ENCODE data around the gene KSR1. TPM values are rescaled to one million over a fixed set of nuclear protein-coding genes. Genes with fewer than 3 reads are reported as not detected.

Gene KSR1
- total RNA-seq, 1 experiment from 2014 or later, result 88.9 TPM

DNA sequence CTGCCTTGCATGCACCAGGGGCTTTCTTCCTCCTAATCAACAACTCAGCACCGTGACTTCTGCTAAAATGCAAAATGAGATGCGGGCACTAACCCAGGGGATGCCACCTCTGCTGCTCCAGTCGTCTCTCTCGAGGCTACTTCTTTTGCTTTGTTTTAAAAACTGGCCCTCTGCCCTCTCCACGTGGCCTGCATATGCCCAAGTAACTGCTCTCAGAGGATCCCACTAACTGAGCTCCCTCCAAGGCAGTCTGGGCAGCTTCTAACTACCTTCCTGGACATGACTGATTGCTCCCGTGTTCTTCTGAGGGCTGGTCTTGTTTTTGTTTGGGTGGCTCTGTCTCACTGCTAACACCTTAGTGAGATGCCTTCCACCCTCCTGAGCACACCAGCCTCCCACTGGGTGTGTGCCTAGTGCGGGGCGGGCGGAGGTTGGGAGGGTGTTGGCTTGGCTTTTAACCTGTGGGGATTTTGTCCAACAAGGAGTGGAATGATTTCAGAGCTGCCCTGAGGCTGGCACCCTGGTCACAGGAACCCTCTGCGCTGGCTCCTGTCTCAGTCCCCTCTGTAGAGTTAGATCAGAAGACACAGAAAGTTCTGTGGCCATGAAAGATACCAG, 165.8 kb downstream of the KSR1 start:
- H3K9me3 Mint-ChIP-seq (ENCODE audit: unreplicated experiment), result no peaks in the 10 kb centered on the region
- ChIA-PET POLR2A (no interaction called here), CTCF (no interaction called here)
- no TSS peak for BruUV-seq (replicated peaks)
- no peak overlapping the region for H3K4me3 ChIP-seq (ENCODE audit: low read depth, low read length)
- H3K27me3 Mint-ChIP-seq (ENCODE audit: insufficient read depth, unreplicated experiment), result no peaks in the 10 kb centered on the region
- TF ChIP-seq CTCF (IDR thresholded peaks at IDR 0.05; ENCODE audit: insufficient read depth in 1 of 2, low read depth in 1 of 2, low read length in 1 of 2, severe bottlenecking in 1 of 2, unreplicated experiment in 1 of 2), result no peak
- H3K27ac Mint-ChIP-seq (ENCODE audit: unreplicated experiment), result no peak overlapping the region
- intact Hi-C loops (cut with micrococcal nuclease; ENCODE audit: unreplicated experiment), result loop anchor here (10.0 kb wide), 1 partner anchor 407 kb away; no protein-coding TSS in a partner anchor
- H3K36me3 ChIP-seq (ENCODE audit: control insufficient read depth, insufficient read depth, low read length), result peaks cover 3% of the 10 kb centered on the region; the same call in 1 of the 2 replicates
- no peak for DNase-seq
- H3K9me3 ChIP-seq, result no peaks in the 10 kb centered on the region
- no peaks in the 10 kb centered on the region for H3K27me3 ChIP-seq (replicated peaks; ENCODE audit: control insufficient read depth, insufficient read depth, low read length)
- no peak overlapping the region for H3K4me3 Mint-ChIP-seq (ENCODE audit: unreplicated experiment)
- no peaks in the 10 kb centered on the region for H3K4me1 ChIP-seq
- H3K36me3 Mint-ChIP-seq (ENCODE audit: insufficient read depth, unreplicated experiment), result peaks cover 12% of the 10 kb centered on the region
- no peaks in the 10 kb centered on the region for H3K4me1 Mint-ChIP-seq (ENCODE audit: low read depth, unreplicated experiment)

GRCh38 chr17:27622986-27623385, 166.7 kb downstream of the KSR1 start:
- peaks cover 1% of the 10 kb centered on the region; the same call in 1 of the 2 replicates for H3K36me3 ChIP-seq (ENCODE audit: control insufficient read depth, insufficient read depth, low read length)
- no peak for TF ChIP-seq CTCF (IDR thresholded peaks at IDR 0.05; ENCODE audit: insufficient read depth in 1 of 2, low read depth in 1 of 2, low read length in 1 of 2, severe bottlenecking in 1 of 2, unreplicated experiment in 1 of 2)

GRCh38 chr17:27623614-27624013, 167.4 kb downstream of the KSR1 start:
- peaks cover 11% of the 10 kb centered on the region for H3K36me3 Mint-ChIP-seq (ENCODE audit: insufficient read depth, unreplicated experiment)
- ChIA-PET CTCF (interaction anchor here (0.6 to 1.1 kb wide), 3 partner anchors 23 to 31 kb away, joined by 3 to 5 read pairs (median 3); no protein-coding TSS in a partner anchor), POLR2A (no interaction called here)
- BruUV-seq (replicated peaks), result no TSS peak
- DNase-seq, result no peak
- no peak overlapping the region for H3K27ac Mint-ChIP-seq (ENCODE audit: unreplicated experiment)
- TF ChIP-seq CTCF (IDR thresholded peaks at IDR 0.05; ENCODE audit: insufficient read depth in 1 of 2, low read depth in 1 of 2, low read length in 1 of 2, severe bottlenecking in 1 of 2, unreplicated experiment in 1 of 2), result no peak
- H3K27me3 Mint-ChIP-seq (ENCODE audit: insufficient read depth, unreplicated experiment), result no peaks in the 10 kb centered on the region
- H3K4me1 Mint-ChIP-seq (ENCODE audit: low read depth, unreplicated experiment), result no peaks in the 10 kb centered on the region
- Histone ChIP-seq H3K27me3 (replicated peaks; ENCODE audit: control insufficient read depth, insufficient read depth, low read length) (no peaks in the 10 kb centered on the region), H3K9me3 (no peaks in the 10 kb centered on the region), H3K4me3 (ENCODE audit: low read depth, low read length) (no peak overlapping the region), H3K36me3 (ENCODE audit: control insufficient read depth, insufficient read depth, low read length) (peaks cover 1% of the 10 kb centered on the region; the same call in 1 of the 2 replicates), H3K4me1 (no peaks in the 10 kb centered on the region)
- H3K4me3 Mint-ChIP-seq (ENCODE audit: unreplicated experiment), result no peak overlapping the region
- intact Hi-C loops (cut with micrococcal nuclease; ENCODE audit: unreplicated experiment), result loop anchor here (2.0 to 10.0 kb wide), 2 partner anchors 15 to 409 kb away; no protein-coding TSS in a partner anchor
- H3K9me3 Mint-ChIP-seq (ENCODE audit: unreplicated experiment), result no peaks in the 10 kb centered on the region

More at GRCh38 chr17:27622986-27623385, 166.7 kb downstream of the KSR1 start:
- ChIA-PET POLR2A (no interaction called here), CTCF (interaction anchor here (1.0 kb wide), 1 partner anchor 23 kb away, joined by 3 read pairs; no protein-coding TSS in a partner anchor)
- H3K27ac Mint-ChIP-seq (ENCODE audit: unreplicated experiment), result no peak overlapping the region
- no peaks in the 10 kb centered on the region for H3K27me3 Mint-ChIP-seq (ENCODE audit: insufficient read depth, unreplicated experiment)
- H3K4me1 Mint-ChIP-seq (ENCODE audit: low read depth, unreplicated experiment), result no peaks in the 10 kb centered on the region
- H3K36me3 Mint-ChIP-seq (ENCODE audit: insufficient read depth, unreplicated experiment), result peaks cover 11% of the 10 kb centered on the region
- intact Hi-C loops (cut with micrococcal nuclease; ENCODE audit: unreplicated experiment), result loop anchor here (10.0 kb wide), 1 partner anchor 408 kb away; no protein-coding TSS in a partner anchor
- no TSS peak for BruUV-seq (replicated peaks)
- H3K4me1 ChIP-seq, result no peaks in the 10 kb centered on the region
- no peak for DNase-seq
- H3K4me3 Mint-ChIP-seq (ENCODE audit: unreplicated experiment), result no peak overlapping the region
- H3K27me3 ChIP-seq (replicated peaks; ENCODE audit: control insufficient read depth, insufficient read depth, low read length), result no peaks in the 10 kb centered on the region
- no peaks in the 10 kb centered on the region for H3K9me3 ChIP-seq
- no peak overlapping the region for H3K4me3 ChIP-seq (ENCODE audit: low read depth, low read length)
- H3K9me3 Mint-ChIP-seq (ENCODE audit: unreplicated experiment), result no peaks in the 10 kb centered on the region

Data from Caco-2 (cell line).